Stomach (tissue), 9 donors: Measurements from ENCODE around the gene POC1A. TPM values are rescaled to one million over a fixed set of nuclear protein-coding genes. Genes with fewer than 3 reads are reported as not detected.

Source experiments
- DNase-seq, 2 donors: peaks; one replicate each; pipeline versions ENCODE4 v3.0.0 to v3.0.0-alpha.2; 2013 to 2019
- H3K27ac ChIP-seq, 5 donors: fragments of 200-600 bp in 4 of 5; sonication (generic) in 4 of 5; one replicate each; pipeline ENCODE4 v1.5.1; 2013 to 2019; ENCODE audit warnings: mild to moderate bottlenecking in 1 of 5, moderate library complexity in 1 of 5
- H3K27me3 ChIP-seq, 3 donors: fragments of 200-600 bp; sonication (generic); one replicate each; pipeline ENCODE4 v1.5.1; 2017 to 2019; ENCODE audit warnings: mixed run types in 1 of 3
- H3K36me3 ChIP-seq, 4 donors: fragments of 200-600 bp; sonication (generic); 1 replicate in 3 of 4; 2 replicates in 1 of 4; pipeline ENCODE4 v1.5.1; 2016 to 2019
- H3K4me1 ChIP-seq, 4 donors: fragments of 200-600 bp; sonication (generic); one replicate each; pipeline ENCODE4 v1.5.1; 2016 to 2019
- H3K4me3 ChIP-seq, 4 donors: fragments of 200-600 bp; sonication (generic) in 3 of 4; one replicate each; pipeline ENCODE4 v1.5.1; 2016 to 2019; ENCODE audit warnings: mild to moderate bottlenecking in 1 of 4
- H3K9me3 ChIP-seq, 4 donors: fragments of 200-600 bp; sonication (generic); one replicate each; pipeline ENCODE4 v1.5.1; 2016 to 2019
- CTCF ChIP-seq, 7 experiments: fragments of 450-650 bp in 4 of 7; fragments of 200-600 bp in 3 of 7; sonication (generic) in 3 of 7; IDR thresholded peaks; one replicate each; pipeline ENCODE4 v1.5.1; 2016 to 2019; ENCODE audit warnings: antibody characterized with exemption in 7 of 7, control low read depth in 2 of 7, mild to moderate bottlenecking in 1 of 7
- EP300 ChIP-seq: sonication (generic); formaldehyde crosslinking; IDR thresholded peaks from one replicate; pipeline ENCODE4 v1.6.1; 2017; ENCODE audit warnings: antibody characterized with exemption
- POLR2A ChIP-seq, 4 donors: fragments of 450-650 bp; IDR thresholded peaks; one replicate each; pipeline ENCODE4 v1.6.1; 2016; ENCODE audit warnings: antibody characterized with exemption in 4 of 4, control low read depth in 2 of 4, mild to moderate bottlenecking in 1 of 4, moderate library complexity in 1 of 4
- POLR2AphosphoS5 ChIP-seq, 3 donors: sonication (generic); formaldehyde crosslinking; IDR thresholded peaks; one replicate each; pipeline ENCODE4 v1.6.1; 2016; ENCODE audit warnings: antibody characterized with exemption in 3 of 3
- WGBS, 5 donors: extraction: QIAGEN DNeasy Blood & Tissue Kit in 3 of 5; methylation state at CpG; one replicate each; pipeline versions ENCODE4 v1.1.5 to v1.1.7; 2013 to 2018; 5-methylcytosine and 5-hydroxymethylcytosine counted together
- intact Hi-C: fragments of 100-400 bp; cut with DNase I; formaldehyde crosslinking; loops from one replicate; pipeline ENCODE4 v1.15.1; 2023; ENCODE audit warnings: low total_unique reads
- polyA plus RNA-seq, 3 donors: library from polyadenylated mRNA; stranded (reverse); fragments of 200-250 nt; gene quantifications; one replicate each; pipeline ENCODE4 v1.2.3, GENCODE V29; 2013
- total RNA-seq, 5 donors: library from RNA; depleted of rRNA; stranded (reverse); fragments of >200 nt; gene quantifications; one replicate each; pipeline versions ENCODE4 v1.1.0 to v1.2.3, GENCODE V29; 2014 to 2016
- donor health status: healthy with polysubstance abuse.
- donor health status: Bipolar disorder and iron deficiency.
- donor health status: healthy.

Gene POC1A
- total and polyA plus RNA-seq, 8 donors, result 1.8 to 23.2 (median 3.5) TPM; not detected in 1

DNA sequence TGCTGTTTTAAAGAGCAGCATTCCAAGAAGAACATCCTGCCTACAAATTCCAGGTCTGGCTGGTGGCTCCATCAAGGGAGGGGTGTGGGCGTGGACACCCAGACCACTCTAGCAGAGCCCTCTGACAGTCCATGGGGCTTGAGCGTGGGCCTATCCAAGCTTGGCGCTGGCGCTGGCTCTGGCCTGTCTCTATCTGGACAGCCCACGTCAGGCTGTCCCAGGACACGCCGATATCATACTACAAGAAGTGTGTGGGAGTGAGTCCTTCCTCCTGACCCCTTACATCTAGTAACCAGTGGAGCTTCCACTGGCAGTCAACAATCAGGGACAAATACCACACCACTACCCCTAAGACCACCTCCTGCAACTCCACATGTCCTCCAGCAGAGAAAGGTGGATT, 80.7 kb downstream of the POC1A start:
- no peak overlapping the region for H3K4me3 ChIP-seq
- H3K36me3 ChIP-seq, result no peaks in the 10 kb centered on the region
- intact Hi-C loops, result no loop called here
- peaks cover 0 to 28% (median 9%) of the 10 kb centered on the region in 4 donors for H3K4me1 ChIP-seq
- H3K27me3 ChIP-seq, result no peaks in the 10 kb centered on the region
- H3K27ac ChIP-seq, result no peak overlapping the region
- TF ChIP-seq EP300 (no peak), POLR2A (IDR thresholded peaks at IDR 0.05) (no peak), POLR2AphosphoS5 (IDR thresholded peaks at IDR 0.05) (no peak), CTCF (IDR thresholded peaks at IDR 0.05) (no peak)
- no peaks in the 10 kb centered on the region for H3K9me3 ChIP-seq
- DNase-seq, result no peak
- WGBS, 5 donors, result 90 to 100% (median 95%) methylated on average over 7 of the region's 7 CpGs

DNA sequence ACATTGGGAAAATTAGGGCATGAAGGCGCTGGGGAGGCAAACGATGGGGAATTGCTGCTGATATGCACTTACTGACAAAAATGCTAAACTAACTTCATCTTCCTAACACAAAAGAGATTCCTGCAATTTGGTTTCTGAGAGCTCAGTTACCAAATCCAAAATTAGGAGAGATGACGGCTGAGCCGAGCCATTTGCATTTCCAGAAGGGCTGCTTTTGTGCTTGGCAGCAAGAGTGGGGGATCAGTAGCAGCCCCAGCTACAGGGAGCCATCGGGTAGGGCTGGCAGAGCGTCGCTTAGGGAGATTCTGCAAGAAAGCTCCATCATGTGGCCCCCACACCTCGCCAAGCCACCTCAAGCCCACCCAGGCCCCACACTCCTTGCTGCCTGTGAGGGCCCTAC, 81.8 kb downstream of the POC1A start:
- intact Hi-C loops, result no loop called here
- WGBS, 5 donors, result 86 to 95% (median 94%) methylated on average over 8 of the region's 8 CpGs

GRCh38 chr3:52072020-52072419, 82.2 kb downstream of the POC1A start:
- no peak for DNase-seq
- WGBS, 5 donors, result 88 to 96% (median 92%) methylated on average over 4 to 5 of the region's 5 CpGs
- intact Hi-C loops, result no loop called here
- Histone ChIP-seq H3K4me1 (peaks cover 0 to 17% (median 9%) of the 10 kb centered on the region in 4 donors), H3K9me3 (no peaks in the 10 kb centered on the region), H3K27me3 (no peaks in the 10 kb centered on the region), H3K27ac (no peak overlapping the region), H3K4me3 (no peak overlapping the region), H3K36me3 (no peaks in the 10 kb centered on the region)
- TF ChIP-seq POLR2AphosphoS5 (IDR thresholded peaks at IDR 0.05) (no peak), EP300 (no peak), CTCF (IDR thresholded peaks at IDR 0.05) (no peak), POLR2A (IDR thresholded peaks at IDR 0.05) (no peak)

More for the DNA sequence above, 81.8 kb downstream of the POC1A start:
- no peaks in the 10 kb centered on the region for H3K36me3 ChIP-seq
- H3K27me3 ChIP-seq, result no peaks in the 10 kb centered on the region
- no peak overlapping the region for H3K27ac ChIP-seq
- H3K4me3 ChIP-seq, result no peak overlapping the region
- no peak for DNase-seq
- H3K4me1 ChIP-seq, result peaks cover 0 to 22% (median 9%) of the 10 kb centered on the region in 4 donors
- no peaks in the 10 kb centered on the region for H3K9me3 ChIP-seq
- TF ChIP-seq EP300 (no peak), CTCF (IDR thresholded peaks at IDR 0.05) (no peak), POLR2A (IDR thresholded peaks at IDR 0.05) (no peak), POLR2AphosphoS5 (IDR thresholded peaks at IDR 0.05) (no peak)

GRCh38 chr3:52070724-52071621, 83.2 kb downstream of the POC1A start:
- TF ChIP-seq CTCF (IDR thresholded peaks at IDR 0.05) (no peak), POLR2A (IDR thresholded peaks at IDR 0.05) (no peak), POLR2AphosphoS5 (IDR thresholded peaks at IDR 0.05) (peak in 1 of 3 donors; percentile 1)
- H3K9me3 ChIP-seq, result no peaks in the 10 kb centered on the region
- H3K36me3 ChIP-seq, result no peaks in the 10 kb centered on the region
- no peaks in the 10 kb centered on the region for H3K27me3 ChIP-seq
- no peak for DNase-seq
- no peak overlapping the region for H3K4me3 ChIP-seq
- H3K4me1 ChIP-seq, result peaks cover 0 to 17% (median 6%) of the 10 kb centered on the region in 4 donors
- H3K27ac ChIP-seq, result peak overlapping the region in 4 of 5 donors; percentile 16 to 71 (median 53)
- 71 to 82% (median 77%) methylated on average over 16 to 22 of the region's 22 CpGs for WGBS, 5 donors
- intact Hi-C loops, result no loop called here
